ENCODE measurements around the gene SAFB.

The SAFB gene

DNA sequence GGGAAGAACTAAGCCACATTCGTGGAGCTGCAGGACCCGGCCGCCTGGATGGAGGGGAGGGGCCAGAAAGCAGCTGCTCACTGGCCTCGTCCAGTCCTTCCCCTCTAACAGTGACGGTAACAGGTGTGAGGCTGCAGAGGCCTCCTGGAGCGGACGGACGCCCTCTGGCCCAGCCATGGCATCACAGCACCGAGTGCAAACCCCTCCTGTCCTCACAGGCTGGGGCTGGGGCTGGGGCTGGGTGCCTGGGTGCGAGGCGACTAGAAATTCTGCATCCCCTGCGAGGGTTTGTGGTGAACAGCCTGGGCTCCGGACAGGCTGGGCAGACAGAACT is 53.9 kb downstream of the SAFB start:
- TF ChIP-seq CTCF (IDR thresholded peaks at IDR 0.05; ENCODE audit: borderline replicate concordance, control extremely low read depth, extremely low read depth, insufficient read depth, missing control alignments): no peak
- in situ Hi-C loops (cut with MboI; ENCODE audit: low sequenced_read_pairs, unreplicated experiment): no loop called here
- no peak for DNase-seq (ENCODE audit: low spot score)

- TF ChIP-seq CTCF (IDR thresholded peaks at IDR 0.05; ENCODE audit: borderline replicate concordance, control extremely low read depth, extremely low read depth, insufficient read depth, missing control alignments): no peak
- no peak for DNase-seq (ENCODE audit: low spot score)
- in situ Hi-C loops (cut with MboI; ENCODE audit: low sequenced_read_pairs, unreplicated experiment): no loop called here
Observed at GRCh38 chr19:5677136-5677535, 54.3 kb downstream of the SAFB start.

GRCh38 chr19:5677580-5677979 is 54.7 kb downstream of the SAFB start:
- DNase-seq (ENCODE audit: low spot score): no peak
- in situ Hi-C loops (cut with MboI; ENCODE audit: low sequenced_read_pairs, unreplicated experiment): no loop called here
- TF ChIP-seq CTCF (IDR thresholded peaks at IDR 0.05; ENCODE audit: borderline replicate concordance, control extremely low read depth, extremely low read depth, insufficient read depth, missing control alignments): no peak

DNA sequence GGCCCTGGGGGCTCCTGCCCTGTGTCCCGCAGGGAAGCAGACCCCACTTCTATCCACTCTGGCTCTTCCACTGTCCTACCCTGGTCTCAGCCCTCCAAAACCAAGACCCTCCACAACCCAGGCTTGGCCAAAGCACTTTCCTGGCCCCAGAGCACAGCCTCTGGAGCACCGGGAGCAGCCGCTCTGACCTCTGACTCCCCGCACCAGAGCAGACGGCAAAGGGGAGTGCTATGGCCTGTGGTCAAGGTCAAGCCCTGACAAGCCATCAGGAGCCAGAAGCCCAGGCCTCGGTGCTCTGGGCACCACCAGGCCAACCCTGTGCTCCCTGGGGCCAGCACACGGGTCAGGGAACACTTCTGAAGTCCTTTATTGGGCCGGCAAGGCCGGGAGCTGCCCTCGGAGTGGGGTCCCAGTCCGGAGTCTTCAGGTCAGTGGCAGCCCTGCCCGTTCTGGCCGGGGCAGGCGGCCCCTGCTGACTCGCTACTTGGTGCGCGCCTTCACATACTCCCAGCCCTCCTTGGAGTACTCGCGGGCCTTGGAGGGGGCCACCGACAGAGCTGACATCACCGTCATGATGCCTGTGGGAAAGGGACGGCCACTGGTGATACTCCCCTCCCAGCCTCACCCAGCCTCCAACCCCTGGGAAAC is 55.3 kb downstream of the SAFB start:
- in situ Hi-C loops (cut with MboI; ENCODE audit: low sequenced_read_pairs, unreplicated experiment): no loop called here
- no peak for DNase-seq (ENCODE audit: low spot score)
- no peak for TF ChIP-seq CTCF (IDR thresholded peaks at IDR 0.05; ENCODE audit: borderline replicate concordance, control extremely low read depth, extremely low read depth, insufficient read depth, missing control alignments)

- in situ Hi-C loops (cut with MboI; ENCODE audit: low sequenced_read_pairs, unreplicated experiment): no loop called here
- DNase-seq (ENCODE audit: low spot score): no peak
- TF ChIP-seq CTCF (IDR thresholded peaks at IDR 0.05; ENCODE audit: borderline replicate concordance, control extremely low read depth, extremely low read depth, insufficient read depth, missing control alignments): no peak
Observed at GRCh38 chr19:5679289-5680083, 56.6 kb downstream of the SAFB start.

DNA sequence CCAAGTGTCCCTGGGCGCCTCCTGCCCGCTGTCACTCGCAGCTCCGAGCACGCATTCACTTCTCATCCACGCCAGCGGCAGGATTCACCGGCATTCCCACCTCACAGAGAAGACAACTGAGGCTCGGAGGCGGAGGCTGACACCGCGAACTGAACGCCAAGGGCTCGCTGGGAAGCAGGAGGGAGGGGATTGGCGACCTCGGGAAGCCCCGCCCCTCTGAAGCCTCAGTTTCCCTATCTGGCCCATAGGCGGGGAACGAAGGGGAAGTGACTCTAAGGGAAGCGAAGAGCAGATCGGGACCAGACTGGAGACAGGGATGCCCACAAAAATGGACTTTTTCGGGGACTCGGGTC is 57.2 kb downstream of the SAFB start:
- in situ Hi-C loops (cut with MboI; ENCODE audit: low sequenced_read_pairs, unreplicated experiment): no loop called here
- no peak for DNase-seq (ENCODE audit: low spot score)
- TF ChIP-seq CTCF (IDR thresholded peaks at IDR 0.05; ENCODE audit: borderline replicate concordance, control extremely low read depth, extremely low read depth, insufficient read depth, missing control alignments): no peak
